Esophagus muscularis mucosa (tissue), 4 donors: ENCODE measurements around the gene SLC25A14. TPM values are rescaled to one million over a fixed set of nuclear protein-coding genes. Genes with fewer than 3 reads are reported as not detected.

Source experiments
- DNase-seq: peaks from one replicate; pipeline ENCODE4 v3.0.0-alpha.2; 2017; ENCODE audit errors: extremely low spot score
- H3K27ac ChIP-seq, 4 donors: fragments of 200-600 bp; sonication (generic); replicated peaks in 1 of 4; 1 replicate in 3 of 4; 2 replicates in 1 of 4; pipeline ENCODE4 v1.5.1; 2016 to 2019; ENCODE audit warnings: mild to moderate bottlenecking in 1 of 4
- H3K27me3 ChIP-seq, 4 donors: fragments of 200-600 bp; sonication (generic); one replicate each; pipeline versions ENCODE4 v1.5.1 to v1.6.0; 2016 to 2019
- H3K36me3 ChIP-seq, 4 donors: fragments of 200-600 bp; sonication (generic); one replicate each; pipeline ENCODE4 v1.5.1; 2016 to 2019
- H3K4me1 ChIP-seq, 4 donors: fragments of 200-600 bp; sonication (generic); one replicate each; pipeline ENCODE4 v1.5.1; 2016 to 2019
- H3K4me3 ChIP-seq, 4 donors: fragments of 200-600 bp; sonication (generic); 1 replicate in 2 of 4; 2 replicates in 2 of 4; pipeline ENCODE4 v1.5.1; 2016 to 2019; ENCODE audit warnings: mild to moderate bottlenecking in 4 of 4, moderate library complexity in 1 of 4
- H3K9me3 ChIP-seq, 4 donors: fragments of 200-600 bp; sonication (generic); 1 replicate in 3 of 4; 2 replicates in 1 of 4; pipeline ENCODE4 v1.5.1; 2016 to 2019
- EP300 ChIP-seq: sonication (generic); formaldehyde crosslinking; IDR thresholded peaks from one replicate; pipeline ENCODE4 v1.6.1; 2017; ENCODE audit warnings: antibody characterized with exemption
- POLR2A ChIP-seq: fragments of 450-650 bp; IDR thresholded peaks from one replicate; pipeline ENCODE4 v1.6.1; 2017; ENCODE audit warnings: antibody characterized with exemption, moderate library complexity, mild to moderate bottlenecking, low read depth
- POLR2AphosphoS5 ChIP-seq, 2 donors: sonication (generic); formaldehyde crosslinking; IDR thresholded peaks; one replicate each; pipeline ENCODE4 v1.6.1; 2017; ENCODE audit warnings: antibody characterized with exemption in 2 of 2
- WGBS: methylation state at CpG from one replicate; pipeline ENCODE4 v1.1.5; 2018; 5-methylcytosine and 5-hydroxymethylcytosine counted together
- intact Hi-C: fragments of 100-400 bp; cut with DNase I; formaldehyde crosslinking; loops from one replicate; pipeline ENCODE4 v1.15.1; 2023
- small RNA-seq, 3 donors: library from RNA; depleted of rRNA; stranded (forward); fragments of <200 nt; gene quantifications; one replicate each; pipeline ENCODE3, GENCODE V24; 2016
- total RNA-seq, 4 donors: library from RNA; depleted of rRNA; stranded (reverse); fragments of >200 nt; gene quantifications; one replicate each; pipeline versions ENCODE4 v1.1.0 to v1.2.1, GENCODE V29; 2016
- TF ChIP-seq, protein P1 (sequence below), 3 experiments: fragments of 200-600 bp in 2 of 3; fragments of 450-650 bp in 1 of 3; sonication (generic) in 2 of 3; IDR thresholded peaks; one replicate each; pipeline ENCODE4 v1.5.1; 2017 to 2019; ENCODE audit warnings: antibody characterized with exemption in 3 of 3, mild to moderate bottlenecking in 2 of 3, moderate library complexity in 1 of 3

Gene SLC25A14
- total RNA-seq, 4 donors from 2014 or later = 4.0 to 9.6 (median 6.9) TPM

DNA sequence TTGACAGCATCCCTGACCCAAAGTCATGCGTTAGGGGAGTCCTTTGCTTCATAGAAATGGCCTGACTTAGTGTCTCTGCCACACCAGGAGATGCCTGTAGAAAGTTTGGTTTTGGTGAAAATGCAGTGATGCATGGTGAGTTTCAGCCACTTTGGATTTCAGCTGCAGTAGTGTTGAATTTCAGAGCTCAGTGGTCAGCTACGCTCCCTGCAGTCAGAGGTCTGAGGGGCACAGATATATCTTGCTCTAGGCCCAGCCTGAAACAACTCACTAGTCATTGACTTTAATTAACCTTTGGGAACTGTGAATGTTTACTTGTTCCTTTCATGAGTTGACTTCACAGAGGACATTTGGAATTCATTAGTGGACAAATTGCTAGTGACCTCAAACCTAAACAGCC lies 79.5 kb downstream of the SLC25A14 start:
- Histone ChIP-seq H3K36me3 (peaks cover 0 to 7% (median 0%) of the 10 kb centered on the region in 4 donors), H3K4me1 (no peaks in the 10 kb centered on the region), H3K27me3 (no peaks in the 10 kb centered on the region), H3K27ac (no peak overlapping the region), H3K9me3 (no peaks in the 10 kb centered on the region), H3K4me3 (no peak overlapping the region)
- DNase-seq = no peak
- intact Hi-C loops = no loop called here
- TF ChIP-seq, protein P1, sequence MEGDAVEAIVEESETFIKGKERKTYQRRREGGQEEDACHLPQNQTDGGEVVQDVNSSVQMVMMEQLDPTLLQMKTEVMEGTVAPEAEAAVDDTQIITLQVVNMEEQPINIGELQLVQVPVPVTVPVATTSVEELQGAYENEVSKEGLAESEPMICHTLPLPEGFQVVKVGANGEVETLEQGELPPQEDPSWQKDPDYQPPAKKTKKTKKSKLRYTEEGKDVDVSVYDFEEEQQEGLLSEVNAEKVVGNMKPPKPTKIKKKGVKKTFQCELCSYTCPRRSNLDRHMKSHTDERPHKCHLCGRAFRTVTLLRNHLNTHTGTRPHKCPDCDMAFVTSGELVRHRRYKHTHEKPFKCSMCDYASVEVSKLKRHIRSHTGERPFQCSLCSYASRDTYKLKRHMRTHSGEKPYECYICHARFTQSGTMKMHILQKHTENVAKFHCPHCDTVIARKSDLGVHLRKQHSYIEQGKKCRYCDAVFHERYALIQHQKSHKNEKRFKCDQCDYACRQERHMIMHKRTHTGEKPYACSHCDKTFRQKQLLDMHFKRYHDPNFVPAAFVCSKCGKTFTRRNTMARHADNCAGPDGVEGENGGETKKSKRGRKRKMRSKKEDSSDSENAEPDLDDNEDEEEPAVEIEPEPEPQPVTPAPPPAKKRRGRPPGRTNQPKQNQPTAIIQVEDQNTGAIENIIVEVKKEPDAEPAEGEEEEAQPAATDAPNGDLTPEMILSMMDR (IDR thresholded peaks at IDR 0.05) = no peak
- no peak for TF ChIP-seq EP300
- TF ChIP-seq POLR2A = no peak
- no peak for TF ChIP-seq POLR2AphosphoS5 (IDR thresholded peaks at IDR 0.05)
- WGBS = 89% methylated on average over 2 of the region's 2 CpGs

Small RNA genes lying within 50 kb of the gene (small RNA-seq; reads per million reads assigned to genes)
- gene AL035423.1 (0 reads per million in 3 donors), gene RNU6-1130P (0 reads per million in 3 donors)

Other genes starting within 250 kb of the SLC25A14 start
- gene ELF4, start 229.4 kb upstream of the SLC25A14 start, total RNA-seq = 1 to 10 TPM; 6.2 to 9.9 (median 9.4) TPM
- 10 to 100 TPM; 15.9 to 23.4 (median 21.6) TPM for gene AIFM1, start 174.1 kb upstream of the SLC25A14 start, total RNA-seq
- gene RAB33A, start 168.0 kb upstream of the SLC25A14 start, total RNA-seq = 1 to 10 TPM in 1 of 4 donors, under 1 TPM in 2, not detected in 1; 0.23 to 1.3 (median 0.91) TPM
- 1 to 10 TPM; 2.5 to 4.1 (median 3.4) TPM for gene ZNF280C, start 71.0 kb upstream of the SLC25A14 start, total RNA-seq
- gene GPR119, start 45.8 kb downstream of the SLC25A14 start, total RNA-seq = not detected
- 10 to 100 TPM; 14.2 to 20.6 (median 17.6) TPM for gene RBMX2, start 62.1 kb downstream of the SLC25A14 start, total RNA-seq